Measurements from ENCODE around the gene CNDP1. TPM values are rescaled to one million over a fixed set of nuclear protein-coding genes. Genes with fewer than 3 reads are reported as not detected.

CNDP1 gene
- total RNA-seq, 4 donors from 2014 or later = 0.24 to 1.0 (median 0.90) TPM; not detected in 1

DNA sequence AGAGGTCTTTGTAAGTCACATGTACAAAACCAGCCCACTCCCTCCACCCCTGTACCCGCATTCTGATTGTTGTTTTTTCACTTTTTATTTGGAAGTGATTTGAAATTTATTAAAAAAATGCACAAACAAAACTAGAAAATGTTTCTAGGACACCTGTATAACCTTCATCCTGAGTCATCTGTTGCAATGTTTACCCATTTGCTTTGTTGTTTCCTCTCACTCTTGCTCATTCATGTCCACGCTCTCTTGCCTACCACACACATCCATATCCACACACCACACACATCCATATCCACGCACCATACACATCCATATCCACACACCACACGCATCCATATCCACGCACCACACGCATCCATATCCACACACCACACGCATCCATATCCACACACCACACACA lies 82.2 kb downstream of the CNDP1 start:
- intact Hi-C loops (cut with DNase I; ENCODE audit: low total_unique reads) = no loop called here
- Histone ChIP-seq H3K4me3 (no peak overlapping the region), H3K27me3 (no peaks in the 10 kb centered on the region), H3K4me1 (no peaks in the 10 kb centered on the region), H3K36me3 (no peaks in the 10 kb centered on the region), H3K27ac (no peak overlapping the region), H3K9me3 (no peaks in the 10 kb centered on the region)
- DNase-seq = no peak
- TF ChIP-seq CTCF (IDR thresholded peaks at IDR 0.05) (no peak), POLR2A (IDR thresholded peaks at IDR 0.05) (no peak)

DNA sequence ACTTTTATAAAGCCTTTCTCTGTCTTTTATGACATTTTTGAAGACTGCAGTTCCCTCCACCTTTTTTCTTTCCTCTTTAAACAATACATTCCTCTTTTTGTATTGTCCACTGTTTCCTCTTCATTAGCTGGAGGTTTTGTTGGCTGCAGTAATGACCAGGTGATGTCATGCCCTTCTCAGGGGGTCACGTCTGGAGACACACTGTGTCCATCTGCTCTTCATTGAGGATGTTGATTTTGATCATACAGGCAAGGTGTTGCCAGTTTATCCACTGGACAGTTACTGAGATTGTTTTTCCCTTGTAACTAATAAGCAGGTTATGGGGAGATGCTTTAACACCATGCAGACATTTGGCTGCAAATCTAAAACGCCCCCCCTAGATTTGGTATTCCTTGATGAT lies 83.2 kb downstream of the CNDP1 start:
- no peaks in the 10 kb centered on the region for H3K36me3 ChIP-seq
- no peak for TF ChIP-seq CTCF (IDR thresholded peaks at IDR 0.05)
- no peak for TF ChIP-seq POLR2A (IDR thresholded peaks at IDR 0.05)
- H3K4me1 ChIP-seq = no peaks in the 10 kb centered on the region
- no peak overlapping the region for H3K27ac ChIP-seq
- no peaks in the 10 kb centered on the region for H3K27me3 ChIP-seq
- no peak overlapping the region for H3K4me3 ChIP-seq
- DNase-seq = no peak
- intact Hi-C loops (cut with DNase I; ENCODE audit: low total_unique reads) = no loop called here
- H3K9me3 ChIP-seq = no peaks in the 10 kb centered on the region

- no peaks in the 10 kb centered on the region for H3K9me3 ChIP-seq
- no peak overlapping the region for H3K4me3 ChIP-seq
- no peak overlapping the region for H3K27ac ChIP-seq
- no peaks in the 10 kb centered on the region for H3K27me3 ChIP-seq
- no peak for DNase-seq
- intact Hi-C loops (cut with DNase I; ENCODE audit: low total_unique reads) = no loop called here
- H3K36me3 ChIP-seq = no peaks in the 10 kb centered on the region
- no peaks in the 10 kb centered on the region for H3K4me1 ChIP-seq
- no peak for TF ChIP-seq POLR2A (IDR thresholded peaks at IDR 0.05)
- no peak for TF ChIP-seq CTCF (IDR thresholded peaks at IDR 0.05)
Observed at GRCh38 chr18:74622072-74622471, 87.8 kb downstream of the CNDP1 start.

- H3K4me3 ChIP-seq = no peak overlapping the region
Observed at GRCh38 chr18:74623047-74623816, 88.9 kb downstream of the CNDP1 start.

More at GRCh38 chr18:74623047-74623816, 88.9 kb downstream of the CNDP1 start:
- no peaks in the 10 kb centered on the region for H3K9me3 ChIP-seq
- H3K27me3 ChIP-seq = no peaks in the 10 kb centered on the region
- no peaks in the 10 kb centered on the region for H3K4me1 ChIP-seq
- intact Hi-C loops (cut with DNase I; ENCODE audit: low total_unique reads) = no loop called here
- H3K27ac ChIP-seq = no peak overlapping the region
- TF ChIP-seq POLR2A (IDR thresholded peaks at IDR 0.05) (no peak), CTCF (IDR thresholded peaks at IDR 0.05) (peak in 1 of 4 experiments; percentile 18)
- H3K36me3 ChIP-seq = no peaks in the 10 kb centered on the region
- no peak for DNase-seq
